HFFc6 (cell line): ENCODE results near the gene ASB3. TPM values are rescaled to one million over a fixed set of nuclear protein-coding genes. Genes with fewer than 3 reads are reported as not detected.
"Not testable (repeated sequence)": the region's sequence is repeated elsewhere in the genome, so short reads cannot be mapped to it uniquely, and the experiment has no call there.

ENCODE experiments used
- DNase-seq: peaks from one replicate; pipeline ENCODE4 v3.0.0-alpha.2; 2018
- H3K27ac Mint-ChIP-seq: 2 replicates; pipeline ENCODE4 v1.8.0; 2020; ENCODE audit warnings: mild to moderate bottlenecking, mixed read lengths
- H3K27me3 Mint-ChIP-seq: 2 replicates; pipeline ENCODE4 v1.8.0; 2021; ENCODE audit warnings: mild to moderate bottlenecking, moderate library complexity, mixed read lengths; ENCODE audit not compliant: insufficient read depth
- H3K36me3 Mint-ChIP-seq: 2 replicates; pipeline ENCODE4 v1.8.0; 2021; ENCODE audit warnings: low read depth, mixed read lengths
- H3K4me1 Mint-ChIP-seq: 2 replicates; pipeline ENCODE4 v1.8.0; 2020; ENCODE audit warnings: low read depth, mixed read lengths
- H3K4me3 Mint-ChIP-seq: 2 replicates; pipeline ENCODE4 v1.8.0; 2020; ENCODE audit warnings: mild to moderate bottlenecking, moderate library complexity, mixed read lengths
- H3K9me3 Mint-ChIP-seq: 2 replicates; pipeline ENCODE4 v1.8.0; 2020; ENCODE audit warnings: mild to moderate bottlenecking, mixed read lengths
- CTCF ChIP-seq: fragments of 200-600 bp; sonication (generic); IDR thresholded peaks from 2 replicates; pipeline ENCODE4 v1.5.0; 2021; ENCODE audit warnings: antibody characterized with exemption, mild to moderate bottlenecking
- total RNA-seq, 6 experiments: library from RNA; stranded (reverse); fragmentation: NEBNext Ultra II Directional; extraction: Animal tissue kit (Norgen Biotek cat#: 25700); gene quantifications; 2 replicates in 1 of 6; 3 replicates in 5 of 6; pipeline ENCODE4 v1.2.3, GENCODE V29; 2021

Gene ASB3
- total RNA-seq, 6 experiments from 2014 or later = 15.7 to 22.0 (median 17.3) TPM

DNA sequence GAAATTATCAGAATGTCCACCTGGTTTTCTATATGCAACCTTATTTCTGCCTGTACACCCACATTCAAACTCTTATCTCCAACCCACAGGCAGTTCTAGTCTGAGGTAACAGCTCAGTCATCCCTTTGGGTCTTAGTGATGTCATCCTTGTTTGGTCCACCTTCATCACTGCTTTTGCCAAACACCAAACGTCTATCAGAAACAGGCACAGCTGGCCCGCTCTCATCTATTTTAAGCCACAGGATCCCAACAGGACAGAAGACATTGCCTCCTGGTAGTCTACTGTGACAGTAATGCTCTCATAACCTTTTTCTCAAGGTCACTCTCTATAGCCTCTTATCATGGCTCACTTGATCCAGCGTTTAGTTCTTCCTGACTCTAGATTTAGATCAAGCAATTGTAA, 118.1 kb downstream of the ASB3 start:
- TF ChIP-seq CTCF = no peak
- Mint-ChIP-seq H3K36me3 (peaks cover 17% of the 10 kb centered on the region; the same call in 1 of the 2 replicates), H3K27ac (no peak overlapping the region), H3K27me3 (no peaks in the 10 kb centered on the region), H3K9me3 (no peaks in the 10 kb centered on the region; the same call in 1 of the 2 replicates), H3K4me1 (peaks cover 9% of the 10 kb centered on the region), H3K4me3 (no peak overlapping the region)
- DNase-seq = no peak

GRCh38 chr2:53667130-53667529, 119.6 kb downstream of the ASB3 start:
- not testable (repeated sequence) for H3K4me1 Mint-ChIP-seq, DNase-seq, H3K4me3 Mint-ChIP-seq, H3K9me3 Mint-ChIP-seq, H3K27me3 Mint-ChIP-seq, H3K27ac Mint-ChIP-seq
- peaks cover 23% of the 10 kb centered on the region; the same call in 1 of the 2 replicates for H3K36me3 Mint-ChIP-seq

DNA sequence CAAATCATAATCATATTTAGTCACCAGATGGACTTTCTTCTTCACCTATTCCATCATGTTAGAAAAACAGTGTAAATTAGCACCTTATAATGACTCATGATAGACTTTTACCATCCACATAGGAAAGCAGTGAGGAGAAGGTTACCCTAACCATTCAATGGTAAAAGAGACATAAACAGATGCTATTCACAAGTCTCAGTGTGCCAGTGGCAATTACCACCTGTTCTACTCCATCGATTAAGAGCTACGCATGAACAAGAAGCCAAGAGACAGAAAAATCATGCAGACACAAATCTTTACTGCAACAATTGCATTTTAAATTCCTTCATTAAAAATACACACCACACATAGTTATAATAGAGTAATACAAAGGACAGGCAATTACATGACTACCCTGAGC, 125.9 kb downstream of the ASB3 start:
- H3K4me3 Mint-ChIP-seq = no peak overlapping the region
- DNase-seq = no peak
- H3K27me3 Mint-ChIP-seq = no peaks in the 10 kb centered on the region; the same call in 1 of the 2 replicates
- TF ChIP-seq CTCF = no peak
- peaks cover 6% of the 10 kb centered on the region; the same call in 1 of the 2 replicates for H3K4me1 Mint-ChIP-seq
- no peak overlapping the region for H3K27ac Mint-ChIP-seq
- H3K36me3 Mint-ChIP-seq = peaks cover 9% of the 10 kb centered on the region; the same call in 1 of the 2 replicates
- H3K9me3 Mint-ChIP-seq = no peaks in the 10 kb centered on the region

DNA sequence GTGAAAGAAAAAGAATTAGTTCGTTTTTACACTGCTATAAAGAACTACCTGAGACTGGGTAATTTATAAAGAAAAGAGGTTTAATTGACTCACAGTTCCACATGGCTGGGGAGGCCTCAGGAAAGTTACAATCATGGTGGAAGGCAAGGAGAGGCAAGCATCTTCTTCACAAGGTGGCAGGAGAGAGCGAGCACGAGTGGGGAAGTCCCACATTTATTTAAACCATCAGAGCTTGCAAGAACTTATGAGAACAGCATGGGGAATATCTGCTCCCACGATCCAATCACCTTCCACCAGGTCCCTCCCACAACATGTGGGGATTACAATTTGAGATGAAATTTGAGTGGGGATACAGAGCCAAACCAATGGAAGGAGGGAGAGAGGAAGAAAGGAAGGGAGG, 128.3 kb downstream of the ASB3 start:
- H3K9me3 Mint-ChIP-seq, H3K4me1 Mint-ChIP-seq, DNase-seq, H3K4me3 Mint-ChIP-seq, H3K27me3 Mint-ChIP-seq, H3K27ac Mint-ChIP-seq, H3K36me3 Mint-ChIP-seq: not testable (repeated sequence)

DNA sequence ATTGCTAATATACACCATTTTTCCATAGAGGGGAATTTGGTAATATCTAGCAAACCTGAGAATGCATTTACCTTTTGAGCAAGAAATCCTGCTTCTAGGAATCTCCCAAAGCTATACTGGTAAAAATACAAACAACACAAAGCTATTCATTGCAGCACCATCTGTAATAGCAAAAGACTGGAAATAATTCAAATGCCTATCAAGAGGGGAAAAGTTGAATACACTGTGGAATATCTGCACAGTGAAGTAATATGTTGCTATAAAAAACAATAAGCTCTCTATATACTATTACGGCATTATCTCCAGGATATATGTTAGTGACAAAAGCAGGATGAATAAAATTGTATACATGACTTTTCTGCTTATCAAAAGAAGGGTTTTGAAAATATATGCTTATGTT, 131.5 kb downstream of the ASB3 start:
- no peak overlapping the region for H3K27ac Mint-ChIP-seq
- H3K27me3 Mint-ChIP-seq = peaks cover 1% of the 10 kb centered on the region
- H3K9me3 Mint-ChIP-seq = no peaks in the 10 kb centered on the region
- peaks cover 8% of the 10 kb centered on the region for H3K36me3 Mint-ChIP-seq
- H3K4me1 Mint-ChIP-seq = no peaks in the 10 kb centered on the region; the same call in 1 of the 2 replicates
- no peak overlapping the region for H3K4me3 Mint-ChIP-seq
- TF ChIP-seq CTCF = no peak
- DNase-seq = no peak

DNA sequence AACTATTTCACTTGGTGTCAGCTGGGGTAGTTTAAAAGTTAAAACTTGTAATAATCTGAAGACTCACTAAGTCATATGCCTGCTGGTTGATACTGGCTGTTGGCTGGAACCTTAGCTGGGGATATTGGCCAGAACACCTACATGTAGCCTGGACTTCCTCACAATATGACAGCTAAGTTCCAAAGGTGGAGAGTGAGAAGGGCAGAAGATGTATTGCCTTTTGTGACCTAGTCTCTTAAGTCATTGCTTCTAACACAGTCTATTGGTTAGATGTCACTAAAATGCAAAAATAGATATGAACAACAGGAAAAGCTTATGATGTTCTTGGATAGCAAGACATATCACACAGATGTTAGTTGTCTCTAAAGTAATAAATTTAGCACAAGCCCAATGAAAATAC, 132.4 kb downstream of the ASB3 start:
- H3K27me3 Mint-ChIP-seq = peaks cover 1% of the 10 kb centered on the region
- no peak for TF ChIP-seq CTCF
- peaks cover 4% of the 10 kb centered on the region for H3K36me3 Mint-ChIP-seq
- H3K4me1 Mint-ChIP-seq = no peaks in the 10 kb centered on the region; the same call in 1 of the 2 replicates
- no peak overlapping the region for H3K4me3 Mint-ChIP-seq
- no peak for DNase-seq
- no peaks in the 10 kb centered on the region for H3K9me3 Mint-ChIP-seq
- no peak overlapping the region for H3K27ac Mint-ChIP-seq

- H3K9me3 Mint-ChIP-seq = no peaks in the 10 kb centered on the region
- H3K27ac Mint-ChIP-seq = no peak overlapping the region
- no peak for TF ChIP-seq CTCF
- H3K27me3 Mint-ChIP-seq = peaks cover 1% of the 10 kb centered on the region; the same call in 1 of the 2 replicates
- no peak for DNase-seq
- no peak overlapping the region for H3K4me3 Mint-ChIP-seq
- H3K4me1 Mint-ChIP-seq = no peaks in the 10 kb centered on the region; the same call in 1 of the 2 replicates
- H3K36me3 Mint-ChIP-seq = peaks cover 4% of the 10 kb centered on the region; the same call in 1 of the 2 replicates
Measured at GRCh38 chr2:53652131-53652530, 134.6 kb downstream of the ASB3 start.
